Ascending aorta (tissue), 2 donors: ENCODE measurements around the gene MIPEP. TPM values are rescaled to one million over a fixed set of nuclear protein-coding genes. Genes with fewer than 3 reads are reported as not detected.

Source experiments
- DNase-seq, 2 donors: peaks; one replicate each; pipeline ENCODE4 v3.0.0-alpha.2; 2019; ENCODE audit warnings: low spot score in 2 of 2
- H3K27ac ChIP-seq, 2 donors: fragments of 200-600 bp; sonication (generic); one replicate each; pipeline ENCODE4 v1.5.1; 2016 to 2017; ENCODE audit warnings: mild to moderate bottlenecking in 1 of 2
- H3K27me3 ChIP-seq: fragments of 200-600 bp; sonication (generic); one replicate; pipeline ENCODE4 v1.5.1; 2017
- H3K36me3 ChIP-seq, 2 donors: fragments of 200-600 bp; sonication (generic); one replicate each; pipeline ENCODE4 v1.5.1; 2016
- H3K4me1 ChIP-seq, 2 donors: fragments of 200-600 bp; sonication (generic); one replicate each; pipeline ENCODE4 v1.5.1; 2016 to 2017; ENCODE audit warnings: mild to moderate bottlenecking in 1 of 2
- H3K4me3 ChIP-seq, 2 donors: fragments of 200-600 bp; sonication (generic); one replicate each; pipeline ENCODE4 v1.5.1; 2016 to 2017; ENCODE audit warnings: mild to moderate bottlenecking in 1 of 2
- H3K9me3 ChIP-seq, 2 donors: fragments of 200-600 bp; sonication (generic); one replicate each; pipeline ENCODE4 v1.5.1; 2016
- intact Hi-C: fragments of 100-400 bp; cut with DNase I; formaldehyde crosslinking; loops from one replicate; pipeline ENCODE4 v1.15.1; 2023
- total RNA-seq: library from RNA; depleted of rRNA; stranded (reverse); fragments of >200 nt; gene quantifications from one replicate; pipeline ENCODE4 v1.1.0, GENCODE V29; 2016
- TF ChIP-seq, protein P1 (sequence below), 3 experiments: fragments of 200-600 bp in 2 of 3; fragments of 450-650 bp in 1 of 3; sonication (generic) in 2 of 3; IDR thresholded peaks; one replicate each; pipeline ENCODE4 v1.5.1; 2016 to 2019; ENCODE audit warnings: antibody characterized with exemption in 3 of 3, mild to moderate bottlenecking in 1 of 3, moderate library complexity in 1 of 3

The MIPEP gene
- total RNA-seq, 1 donor from 2014 or later = 2.8 TPM

- Histone ChIP-seq H3K27me3 (no peaks in the 10 kb centered on the region), H3K9me3 (no peaks in the 10 kb centered on the region), H3K4me1 (no peaks in the 10 kb centered on the region), H3K27ac (no peak overlapping the region), H3K4me3 (no peak overlapping the region), H3K36me3 (no peaks in the 10 kb centered on the region)
- DNase-seq = no peak
- intact Hi-C loops = no loop called here
- TF ChIP-seq, protein P1, sequence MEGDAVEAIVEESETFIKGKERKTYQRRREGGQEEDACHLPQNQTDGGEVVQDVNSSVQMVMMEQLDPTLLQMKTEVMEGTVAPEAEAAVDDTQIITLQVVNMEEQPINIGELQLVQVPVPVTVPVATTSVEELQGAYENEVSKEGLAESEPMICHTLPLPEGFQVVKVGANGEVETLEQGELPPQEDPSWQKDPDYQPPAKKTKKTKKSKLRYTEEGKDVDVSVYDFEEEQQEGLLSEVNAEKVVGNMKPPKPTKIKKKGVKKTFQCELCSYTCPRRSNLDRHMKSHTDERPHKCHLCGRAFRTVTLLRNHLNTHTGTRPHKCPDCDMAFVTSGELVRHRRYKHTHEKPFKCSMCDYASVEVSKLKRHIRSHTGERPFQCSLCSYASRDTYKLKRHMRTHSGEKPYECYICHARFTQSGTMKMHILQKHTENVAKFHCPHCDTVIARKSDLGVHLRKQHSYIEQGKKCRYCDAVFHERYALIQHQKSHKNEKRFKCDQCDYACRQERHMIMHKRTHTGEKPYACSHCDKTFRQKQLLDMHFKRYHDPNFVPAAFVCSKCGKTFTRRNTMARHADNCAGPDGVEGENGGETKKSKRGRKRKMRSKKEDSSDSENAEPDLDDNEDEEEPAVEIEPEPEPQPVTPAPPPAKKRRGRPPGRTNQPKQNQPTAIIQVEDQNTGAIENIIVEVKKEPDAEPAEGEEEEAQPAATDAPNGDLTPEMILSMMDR (IDR thresholded peaks at IDR 0.05) = no peak
These were observed 71.4 kb downstream of the MIPEP start for GRCh38 chr13:23817830-23818229.

DNA sequence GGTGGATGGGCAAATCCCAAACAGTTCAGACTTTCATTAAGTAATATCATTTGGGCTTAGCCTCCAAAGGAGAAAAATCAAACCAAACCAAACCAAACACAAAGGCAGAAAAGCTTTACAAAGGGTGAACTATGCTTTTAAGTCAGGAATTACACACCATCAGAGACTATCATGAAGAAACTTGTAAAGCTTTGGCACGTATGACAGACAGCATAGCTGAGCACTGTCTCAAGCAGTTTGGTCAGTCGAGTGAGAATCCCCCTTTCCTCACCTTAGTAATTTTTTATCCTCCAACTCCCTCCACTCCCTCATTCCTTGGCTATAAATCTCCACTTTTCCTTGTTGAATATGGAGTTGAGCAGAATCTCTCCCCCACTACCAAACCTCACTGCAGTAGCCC lies 72.1 kb downstream of the MIPEP start:
- TF ChIP-seq, protein P1 (IDR thresholded peaks at IDR 0.05) = no peak
- intact Hi-C loops = no loop called here
- H3K4me3 ChIP-seq = no peak overlapping the region
- no peak overlapping the region for H3K27ac ChIP-seq
- no peaks in the 10 kb centered on the region for H3K36me3 ChIP-seq
- H3K9me3 ChIP-seq = no peaks in the 10 kb centered on the region
- H3K27me3 ChIP-seq = no peaks in the 10 kb centered on the region
- no peaks in the 10 kb centered on the region for H3K4me1 ChIP-seq
- DNase-seq = no peak

DNA sequence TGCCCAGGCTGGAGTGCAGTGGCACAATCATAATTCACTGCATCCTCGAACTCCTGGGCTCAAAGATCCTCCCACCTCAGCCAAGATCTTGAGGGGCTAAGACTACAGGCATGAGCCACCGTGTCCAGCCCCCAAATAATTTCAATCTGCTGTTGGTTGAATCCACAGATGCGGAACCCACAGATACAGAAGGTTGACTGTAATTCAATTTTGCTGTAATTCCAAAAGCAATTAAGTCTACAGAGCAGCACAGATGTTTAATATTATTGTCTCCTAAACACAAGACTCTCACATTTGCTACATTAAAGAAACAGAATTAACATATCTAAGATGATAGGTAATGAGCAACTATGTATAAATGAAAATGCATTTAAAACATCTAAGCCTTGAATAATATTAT lies 75.6 kb downstream of the MIPEP start:
- Histone ChIP-seq H3K36me3 (no peaks in the 10 kb centered on the region), H3K9me3 (no peaks in the 10 kb centered on the region), H3K4me1 (no peaks in the 10 kb centered on the region), H3K27ac (no peak overlapping the region), H3K4me3 (no peak overlapping the region), H3K27me3 (no peaks in the 10 kb centered on the region)
- DNase-seq = no peak
- intact Hi-C loops = no loop called here
- TF ChIP-seq, protein P1 (IDR thresholded peaks at IDR 0.05) = no peak

GRCh38 chr13:23811366-23812062 lies 77.7 kb downstream of the MIPEP start:
- no peaks in the 10 kb centered on the region for H3K4me1 ChIP-seq
- TF ChIP-seq, protein P1 (IDR thresholded peaks at IDR 0.05) = no peak
- intact Hi-C loops = no loop called here
- H3K27me3 ChIP-seq = no peaks in the 10 kb centered on the region
- H3K36me3 ChIP-seq = no peaks in the 10 kb centered on the region
- no peak overlapping the region for H3K27ac ChIP-seq
- H3K9me3 ChIP-seq = no peaks in the 10 kb centered on the region
- DNase-seq = no peak
- no peak overlapping the region for H3K4me3 ChIP-seq

DNA sequence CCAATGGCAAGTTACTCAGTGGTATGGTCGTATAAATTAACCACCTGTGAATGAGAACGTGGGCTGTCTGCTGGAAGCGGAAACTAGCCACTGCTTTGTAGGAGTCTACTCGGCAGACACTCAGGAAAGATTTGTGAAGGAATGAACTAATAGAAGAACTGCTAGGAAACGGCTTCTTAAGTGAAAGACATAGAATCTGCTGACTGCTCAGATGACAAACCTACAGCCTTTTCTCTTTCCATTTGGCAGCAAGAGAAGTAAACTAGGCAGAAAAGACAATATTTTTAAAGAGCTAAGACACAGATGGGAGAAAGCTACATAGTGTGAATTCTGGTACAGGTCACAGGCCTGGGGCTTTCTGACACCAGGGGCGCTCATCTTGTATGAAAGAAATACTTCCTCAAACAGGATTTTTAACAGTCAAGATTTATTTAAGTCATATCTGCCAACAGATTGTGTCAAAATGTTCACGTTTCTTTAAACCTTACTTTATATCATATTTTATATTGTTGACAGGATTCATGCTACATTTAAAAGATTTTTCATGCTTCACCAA lies 78.4 kb downstream of the MIPEP start:
- no peak for DNase-seq
- Histone ChIP-seq H3K4me1 (no peaks in the 10 kb centered on the region), H3K36me3 (no peaks in the 10 kb centered on the region), H3K27me3 (no peaks in the 10 kb centered on the region), H3K4me3 (no peak overlapping the region), H3K9me3 (no peaks in the 10 kb centered on the region), H3K27ac (no peak overlapping the region)
- TF ChIP-seq, protein P1 (IDR thresholded peaks at IDR 0.05) = no peak
- intact Hi-C loops = no loop called here
